CD4-positive, alpha-beta T cell treated with Interleukin-2 at 100 ng/mL for 4 hours (primary cell): Measurements from ENCODE around the gene UBE2D4.

Source experiments
- DNase-seq: peaks from one replicate; pipeline ENCODE4 v3.0.0-alpha.2; 2020; ENCODE audit warnings: low spot score

The UBE2D4 gene

GRCh38 chr7:43906331-43907010, 19.8 kb upstream of the UBE2D4 start, which contains the start of gene URGCP:
URGCP (minus strand) TSS chr7:43906596; CDS start chr7:43906575, 21 bp downstream.
- peak; percentile 47 for DNase-seq

GRCh38 chr7:43914795-43915194, 11.4 kb upstream of the UBE2D4 start:
- no peak for DNase-seq

- no peak for DNase-seq
Observed at GRCh38 chr7:43915907-43916306, 10.3 kb upstream of the UBE2D4 start.

- no peak for DNase-seq
Observed at GRCh38 chr7:43921423-43921822, 4.8 kb upstream of the UBE2D4 start.

GRCh38 chr7:43922726-43923125, 3.5 kb upstream of the UBE2D4 start:
- no peak for DNase-seq

- no peak for DNase-seq
Observed at GRCh38 chr7:43926798-43927123, 525 bp downstream of the UBE2D4 start.

- no peak for DNase-seq
Observed at GRCh38 chr7:43927810-43928209, 1.6 kb downstream of the UBE2D4 start.

GRCh38 chr7:43929529-43930457, 3.6 kb downstream of the UBE2D4 start:
- no peak for DNase-seq

GRCh38 chr7:43931346-43931745, 5.1 kb downstream of the UBE2D4 start:
- no peak for DNase-seq

GRCh38 chr7:43933902-43934560, 7.8 kb downstream of the UBE2D4 start:
- DNase-seq = no peak

- no peak for DNase-seq
Observed at GRCh38 chr7:43937444-43937843, 11.2 kb downstream of the UBE2D4 start.

- no peak for DNase-seq
Observed at GRCh38 chr7:43938892-43939482, 12.8 kb downstream of the UBE2D4 start.

- no peak for DNase-seq
Observed at GRCh38 chr7:43942250-43942649, 16.0 kb downstream of the UBE2D4 start.

GRCh38 chr7:43942997-43943396, 16.8 kb downstream of the UBE2D4 start:
- DNase-seq = no peak

GRCh38 chr7:43943417-43944187, 17.4 kb downstream of the UBE2D4 start:
- DNase-seq = no peak

GRCh38 chr7:43944286-43944685, 18.1 kb downstream of the UBE2D4 start:
- no peak for DNase-seq

- no peak for DNase-seq
Observed at GRCh38 chr7:43952028-43952427, 25.8 kb downstream of the UBE2D4 start.

- no peak for DNase-seq
Observed at GRCh38 chr7:43953071-43953470, 26.8 kb downstream of the UBE2D4 start.

GRCh38 chr7:43954524-43955228, 28.4 kb downstream of the UBE2D4 start:
- no peak for DNase-seq

- DNase-seq = no peak
Observed at GRCh38 chr7:43956027-43956426, 29.8 kb downstream of the UBE2D4 start.

GRCh38 chr7:43960933-43961332, 34.7 kb downstream of the UBE2D4 start:
- no peak for DNase-seq
